ENCODE results near the gene IL1A.

IL1A gene

GRCh38 chr2:112750560-112750843, 33.8 kb downstream of the IL1A start:
- TF ChIP-seq ZNF274 (IDR thresholded peaks at IDR 0.05; ENCODE audit: low read depth, low read length) (no peak), YY1 (IDR thresholded peaks at IDR 0.05; ENCODE audit: insufficient read depth, insufficient read length) (no peak), SUZ12 (IDR thresholded peaks at IDR 0.05; ENCODE audit: extremely low read depth, insufficient read depth, insufficient read length) (no peak)
- H3K9me3 ChIP-seq (ENCODE audit: insufficient read depth, low read length) = no peaks in the 10 kb centered on the region
- no peak for DNase-seq (ENCODE audit: low read depth, low spot score)
- H3K4me1 ChIP-seq (ENCODE audit: insufficient read depth, insufficient read length) = no peaks in the 10 kb centered on the region
- peaks cover 79% of the 10 kb centered on the region for H3K36me3 ChIP-seq (ENCODE audit: insufficient read depth, insufficient read length, low read length)
- H3K27me3 ChIP-seq (ENCODE audit: insufficient read depth, insufficient read length) = no peaks in the 10 kb centered on the region
- no peak overlapping the region for H3K9ac ChIP-seq (ENCODE audit: insufficient read length, low read depth)
- H3K4me3 ChIP-seq (ENCODE audit: insufficient read length, low read depth) = no peak overlapping the region

- Histone ChIP-seq H3K9ac (ENCODE audit: insufficient read length, low read depth) (no peak overlapping the region), H3K36me3 (ENCODE audit: insufficient read depth, insufficient read length, low read length) (peaks cover 75% of the 10 kb centered on the region), H3K9me3 (ENCODE audit: insufficient read depth, low read length) (no peaks in the 10 kb centered on the region), H3K4me3 (ENCODE audit: insufficient read length, low read depth) (no peak overlapping the region), H3K4me1 (ENCODE audit: insufficient read depth, insufficient read length) (no peaks in the 10 kb centered on the region), H3K27me3 (ENCODE audit: insufficient read depth, insufficient read length) (no peaks in the 10 kb centered on the region)
- DNase-seq (ENCODE audit: low read depth, low spot score) = peak; percentile 63
- TF ChIP-seq SUZ12 (IDR thresholded peaks at IDR 0.05; ENCODE audit: extremely low read depth, insufficient read depth, insufficient read length) = no peak
- TF ChIP-seq YY1 (IDR thresholded peaks at IDR 0.05; ENCODE audit: insufficient read depth, insufficient read length) = no peak
- no peak for TF ChIP-seq ZNF274 (IDR thresholded peaks at IDR 0.05; ENCODE audit: low read depth, low read length)
Measured at GRCh38 chr2:112749755-112750559, 34.3 kb downstream of the IL1A start.

DNA sequence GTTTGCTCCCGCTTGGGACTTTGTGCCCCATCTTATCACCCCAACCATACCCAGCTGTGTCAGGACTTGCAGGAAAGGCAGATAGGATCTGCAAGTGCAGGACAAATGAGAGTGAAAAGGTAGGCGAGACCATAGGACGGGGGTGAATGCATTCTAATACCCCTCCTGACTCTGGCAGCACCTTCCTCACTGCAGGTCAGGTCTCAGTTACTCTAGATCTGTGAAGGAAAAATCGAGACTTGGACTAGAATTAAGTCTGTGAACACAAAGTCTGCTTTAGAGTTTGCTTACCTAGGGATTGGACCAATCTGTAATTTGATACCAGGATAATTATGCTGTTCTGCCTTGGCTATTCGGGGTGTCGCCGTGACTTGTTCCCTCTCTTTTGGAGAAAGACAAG, 43.8 kb downstream of the IL1A start:
- H3K36me3 ChIP-seq (ENCODE audit: insufficient read depth, insufficient read length, low read length) = peaks cover 78% of the 10 kb centered on the region
- no peaks in the 10 kb centered on the region for H3K4me1 ChIP-seq (ENCODE audit: insufficient read depth, insufficient read length)
- no peak for TF ChIP-seq SUZ12 (IDR thresholded peaks at IDR 0.05; ENCODE audit: extremely low read depth, insufficient read depth, insufficient read length)
- H3K4me3 ChIP-seq (ENCODE audit: insufficient read length, low read depth) = no peak overlapping the region
- H3K9me3 ChIP-seq (ENCODE audit: insufficient read depth, low read length) = no peaks in the 10 kb centered on the region
- no peaks in the 10 kb centered on the region for H3K27me3 ChIP-seq (ENCODE audit: insufficient read depth, insufficient read length)
- no peak overlapping the region for H3K9ac ChIP-seq (ENCODE audit: insufficient read length, low read depth)
- no peak for DNase-seq (ENCODE audit: low read depth, low spot score)

DNA sequence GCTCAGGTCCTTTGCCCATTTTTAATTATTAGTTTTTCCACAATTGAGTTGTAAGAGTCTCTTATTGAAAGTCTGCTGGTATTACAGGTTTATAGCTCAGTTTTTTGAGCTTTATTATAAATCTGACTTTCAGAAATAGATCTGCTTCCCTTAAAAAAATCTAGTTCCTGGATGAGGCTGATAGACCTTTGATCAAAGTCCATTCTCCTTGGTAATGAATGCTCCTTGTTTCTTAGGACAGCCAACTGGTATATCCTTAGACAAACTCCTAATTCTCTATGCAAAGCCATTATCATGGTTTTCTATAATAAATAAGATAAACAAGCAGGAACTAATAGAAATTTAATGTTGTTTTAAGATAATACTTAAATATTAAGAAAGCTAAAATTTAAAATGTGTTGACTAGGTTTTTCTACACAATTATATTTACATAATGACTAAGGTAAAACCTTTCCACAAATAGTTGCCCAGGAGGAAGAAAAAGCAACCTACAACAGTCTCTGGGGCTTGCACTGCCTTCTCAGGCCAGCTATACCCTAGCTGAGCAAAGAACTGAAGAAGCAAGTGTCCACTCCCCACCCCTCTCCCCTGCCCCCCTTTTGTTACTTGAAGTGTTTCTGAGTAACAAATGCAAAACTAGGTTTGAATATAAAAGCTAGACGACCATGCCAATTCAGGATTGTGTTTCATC, 46.6 kb downstream of the IL1A start:
- H3K27me3 ChIP-seq (ENCODE audit: insufficient read depth, insufficient read length) = no peaks in the 10 kb centered on the region
- H3K36me3 ChIP-seq (ENCODE audit: insufficient read depth, insufficient read length, low read length) = peaks cover 61% of the 10 kb centered on the region
- DNase-seq (ENCODE audit: low read depth, low spot score) = no peak
- H3K4me3 ChIP-seq (ENCODE audit: insufficient read length, low read depth) = no peak overlapping the region
- TF ChIP-seq ZNF274 (IDR thresholded peaks at IDR 0.05; ENCODE audit: low read depth, low read length) = no peak
- no peak for TF ChIP-seq SUZ12 (IDR thresholded peaks at IDR 0.05; ENCODE audit: extremely low read depth, insufficient read depth, insufficient read length)
- no peak for TF ChIP-seq YY1 (IDR thresholded peaks at IDR 0.05; ENCODE audit: insufficient read depth, insufficient read length)
- no peaks in the 10 kb centered on the region for H3K4me1 ChIP-seq (ENCODE audit: insufficient read depth, insufficient read length)
- H3K9me3 ChIP-seq (ENCODE audit: insufficient read depth, low read length) = no peaks in the 10 kb centered on the region
- H3K9ac ChIP-seq (ENCODE audit: insufficient read length, low read depth) = no peak overlapping the region

GRCh38 chr2:112733871-112734270, 50.4 kb downstream of the IL1A start:
- Histone ChIP-seq H3K4me3 (ENCODE audit: insufficient read length, low read depth) (no peak overlapping the region), H3K27me3 (ENCODE audit: insufficient read depth, insufficient read length) (no peaks in the 10 kb centered on the region), H3K9ac (ENCODE audit: insufficient read length, low read depth) (no peak overlapping the region), H3K4me1 (ENCODE audit: insufficient read depth, insufficient read length) (no peaks in the 10 kb centered on the region), H3K9me3 (ENCODE audit: insufficient read depth, low read length) (no peaks in the 10 kb centered on the region), H3K36me3 (ENCODE audit: insufficient read depth, insufficient read length, low read length) (peaks cover 23% of the 10 kb centered on the region)
- DNase-seq (ENCODE audit: low read depth, low spot score) = no peak
- TF ChIP-seq SUZ12 (IDR thresholded peaks at IDR 0.05; ENCODE audit: extremely low read depth, insufficient read depth, insufficient read length) = no peak
- TF ChIP-seq YY1 (IDR thresholded peaks at IDR 0.05; ENCODE audit: insufficient read depth, insufficient read length) = no peak
- no peak for TF ChIP-seq ZNF274 (IDR thresholded peaks at IDR 0.05; ENCODE audit: low read depth, low read length)

DNA sequence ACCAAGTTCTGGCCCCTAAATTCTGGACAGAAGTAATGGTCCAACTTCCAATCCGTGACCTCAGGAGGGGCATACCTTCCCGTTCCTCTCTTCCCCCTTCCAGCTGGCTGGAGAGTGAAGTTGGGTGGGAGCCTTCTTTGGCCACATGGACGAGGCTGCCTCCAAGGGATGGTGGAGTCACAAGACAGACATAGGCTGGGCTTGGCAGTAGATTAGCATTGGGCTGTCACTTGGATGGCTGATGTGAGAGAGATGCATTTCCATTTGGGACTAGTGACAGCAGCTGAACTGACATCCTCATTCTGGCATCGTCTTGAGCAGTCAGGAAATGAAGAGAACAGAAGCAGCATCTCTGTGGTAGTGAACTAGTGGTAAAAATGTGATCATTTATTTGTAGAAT, 50.8 kb downstream of the IL1A start:
- peaks cover 19% of the 10 kb centered on the region for H3K36me3 ChIP-seq (ENCODE audit: insufficient read depth, insufficient read length, low read length)
- H3K9ac ChIP-seq (ENCODE audit: insufficient read length, low read depth) = no peak overlapping the region
- no peak overlapping the region for H3K4me3 ChIP-seq (ENCODE audit: insufficient read length, low read depth)
- TF ChIP-seq SUZ12 (IDR thresholded peaks at IDR 0.05; ENCODE audit: extremely low read depth, insufficient read depth, insufficient read length) (no peak), YY1 (IDR thresholded peaks at IDR 0.05; ENCODE audit: insufficient read depth, insufficient read length) (no peak), ZNF274 (IDR thresholded peaks at IDR 0.05; ENCODE audit: low read depth, low read length) (no peak)
- no peaks in the 10 kb centered on the region for H3K9me3 ChIP-seq (ENCODE audit: insufficient read depth, low read length)
- H3K4me1 ChIP-seq (ENCODE audit: insufficient read depth, insufficient read length) = no peaks in the 10 kb centered on the region
- H3K27me3 ChIP-seq (ENCODE audit: insufficient read depth, insufficient read length) = no peaks in the 10 kb centered on the region
- DNase-seq (ENCODE audit: low read depth, low spot score) = no peak

DNA sequence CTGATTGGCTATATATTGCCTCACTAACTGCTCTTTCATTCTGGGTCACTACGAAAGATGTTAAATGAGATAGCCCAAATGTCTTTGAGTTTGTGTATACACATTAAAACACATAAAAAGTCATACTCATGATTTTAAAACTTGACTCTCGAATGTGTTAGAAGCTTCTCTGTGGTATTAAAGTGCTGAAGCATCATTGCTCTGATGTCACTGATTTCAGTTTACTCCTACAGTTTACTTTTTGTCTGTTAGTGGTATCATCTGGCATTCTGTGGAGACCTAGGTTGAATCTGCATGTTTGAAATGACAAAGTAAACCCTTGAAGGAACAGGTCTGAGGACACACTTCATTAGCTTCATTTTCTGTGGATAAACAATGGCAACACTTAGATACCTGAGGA, 52.8 kb downstream of the IL1A start:
- H3K4me3 ChIP-seq (ENCODE audit: insufficient read length, low read depth) = no peak overlapping the region
- peaks cover under 1% of the 10 kb centered on the region for H3K36me3 ChIP-seq (ENCODE audit: insufficient read depth, insufficient read length, low read length)
- DNase-seq (ENCODE audit: low read depth, low spot score) = no peak
- TF ChIP-seq SUZ12 (IDR thresholded peaks at IDR 0.05; ENCODE audit: extremely low read depth, insufficient read depth, insufficient read length) (no peak), ZNF274 (IDR thresholded peaks at IDR 0.05; ENCODE audit: low read depth, low read length) (no peak), YY1 (IDR thresholded peaks at IDR 0.05; ENCODE audit: insufficient read depth, insufficient read length) (no peak)
- H3K9me3 ChIP-seq (ENCODE audit: insufficient read depth, low read length) = no peaks in the 10 kb centered on the region
- H3K27me3 ChIP-seq (ENCODE audit: insufficient read depth, insufficient read length) = no peaks in the 10 kb centered on the region
- no peaks in the 10 kb centered on the region for H3K4me1 ChIP-seq (ENCODE audit: insufficient read depth, insufficient read length)
- H3K9ac ChIP-seq (ENCODE audit: insufficient read length, low read depth) = no peak overlapping the region
